Measurements from ENCODE around the gene UCP3. TPM values are rescaled to one million over a fixed set of nuclear protein-coding genes. Genes with fewer than 3 reads are reported as not detected.

Gene UCP3
- total and polyA plus RNA-seq, 2 donors (not counting 1 experiment from before 2014, with no cell fraction given): 8.9 to 11.0 TPM

DNA sequence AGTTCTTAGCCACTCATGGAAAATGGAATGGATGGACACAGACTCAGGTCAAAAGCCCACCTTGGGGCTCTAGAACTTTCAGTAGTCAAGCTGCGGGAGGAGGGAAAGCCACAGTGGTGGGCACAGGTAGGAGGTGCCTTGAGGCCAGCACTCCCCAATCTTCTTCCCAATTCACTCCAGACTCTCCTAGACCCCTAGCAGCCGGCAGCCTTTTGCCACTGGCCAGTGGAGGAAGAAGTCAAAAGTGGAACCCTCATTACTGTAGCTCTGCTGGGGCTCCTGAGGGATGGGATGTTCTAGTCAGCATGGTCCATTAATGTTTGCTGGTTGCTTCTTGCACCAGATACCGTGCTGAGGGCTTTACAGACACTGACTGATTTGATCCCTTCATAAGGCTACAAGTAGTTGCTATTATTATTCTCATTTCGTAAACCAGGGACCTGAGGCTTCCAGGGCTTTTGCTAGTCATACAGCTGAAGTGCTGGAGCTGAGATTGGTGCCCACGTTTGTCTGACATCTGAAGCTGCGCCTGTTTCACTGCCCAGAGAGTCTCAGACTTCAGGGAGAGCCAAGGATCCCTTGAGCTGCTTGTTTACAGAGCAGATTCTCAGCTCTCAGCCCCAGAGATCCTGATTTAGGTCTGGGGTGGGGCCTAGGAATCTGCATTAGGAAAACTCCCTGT is 1.1 kb downstream of the UCP3 start:
- Histone ChIP-seq H3K9me3 (ENCODE audit: control extremely low read depth in 1 of 3, control insufficient read depth in 2 of 3, insufficient read depth in 1 of 3, low read length in 2 of 3) (no peaks in the 10 kb centered on the region), H3K27ac (ENCODE audit: low read length in 2 of 2) (no peak overlapping the region), H3K4me2 (replicated peaks; ENCODE audit: low read depth, low read length, poor library complexity, severe bottlenecking) (no peak overlapping the region), H2AFZ (ENCODE audit: insufficient read depth, low read depth, low read length, poor library complexity, severe bottlenecking) (no peak overlapping the region), H3K9ac (ENCODE audit: low read length) (no peak overlapping the region), H3K4me3 (ENCODE audit: control extremely low read depth in 1 of 5, extremely low read depth in 1 of 5, insufficient read depth in 1 of 5, low read depth in 2 of 5, low read length in 4 of 5) (no peak overlapping the region), H4K20me1 (ENCODE audit: control insufficient read depth, insufficient read depth, low read length, poor library complexity, severe bottlenecking) (no peaks in the 10 kb centered on the region), H3K27me3 (replicated peaks in 1 of 4; ENCODE audit: control extremely low read depth in 1 of 4, control insufficient read depth in 3 of 4, insufficient read depth in 4 of 4, low read length in 3 of 4) (no peaks in the 10 kb centered on the region), H3K79me2 (ENCODE audit: control insufficient read depth, insufficient read depth, low read length) (no peaks in the 10 kb centered on the region), H3K4me1 (ENCODE audit: control insufficient read depth in 2 of 2, insufficient read depth in 2 of 2, low read length in 2 of 2) (peaks cover 53 to 57% of the 10 kb centered on the region in 2 donors), H3K36me3 (replicated peaks in 1 of 2; ENCODE audit: control extremely low read depth in 1 of 2, control insufficient read depth in 1 of 2, extremely low read depth in 1 of 2, insufficient read depth in 2 of 2, low read length in 1 of 2) (peaks cover 0 to 8% of the 10 kb centered on the region in 2 experiments)
- intact Hi-C loops (cut with micrococcal nuclease): no loop called here
- no peak for TF ChIP-seq EZH2 (IDR thresholded peaks at IDR 0.05; ENCODE audit: borderline replicate concordance, insufficient read depth, low read depth, low read length, poor library complexity, severe bottlenecking)
- TF ChIP-seq, protein P1, sequence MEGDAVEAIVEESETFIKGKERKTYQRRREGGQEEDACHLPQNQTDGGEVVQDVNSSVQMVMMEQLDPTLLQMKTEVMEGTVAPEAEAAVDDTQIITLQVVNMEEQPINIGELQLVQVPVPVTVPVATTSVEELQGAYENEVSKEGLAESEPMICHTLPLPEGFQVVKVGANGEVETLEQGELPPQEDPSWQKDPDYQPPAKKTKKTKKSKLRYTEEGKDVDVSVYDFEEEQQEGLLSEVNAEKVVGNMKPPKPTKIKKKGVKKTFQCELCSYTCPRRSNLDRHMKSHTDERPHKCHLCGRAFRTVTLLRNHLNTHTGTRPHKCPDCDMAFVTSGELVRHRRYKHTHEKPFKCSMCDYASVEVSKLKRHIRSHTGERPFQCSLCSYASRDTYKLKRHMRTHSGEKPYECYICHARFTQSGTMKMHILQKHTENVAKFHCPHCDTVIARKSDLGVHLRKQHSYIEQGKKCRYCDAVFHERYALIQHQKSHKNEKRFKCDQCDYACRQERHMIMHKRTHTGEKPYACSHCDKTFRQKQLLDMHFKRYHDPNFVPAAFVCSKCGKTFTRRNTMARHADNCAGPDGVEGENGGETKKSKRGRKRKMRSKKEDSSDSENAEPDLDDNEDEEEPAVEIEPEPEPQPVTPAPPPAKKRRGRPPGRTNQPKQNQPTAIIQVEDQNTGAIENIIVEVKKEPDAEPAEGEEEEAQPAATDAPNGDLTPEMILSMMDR (IDR thresholded peaks at IDR 0.05): no peak
- H3K4me3 Mint-ChIP-seq: no peak overlapping the region
- no peak for ATAC-seq (ENCODE audit: low read depth)
- CTCF ChIA-PET: interaction anchor here (1.0 to 1.1 kb wide), 2 partner anchors 10 to 47 kb away, joined by 3 read pairs; no protein-coding TSS in a partner anchor
- peaks cover 67% of the 10 kb centered on the region for H3K4me1 Mint-ChIP-seq
- 93% methylated on average over 5 of the region's 6 CpGs for WGBS (ENCODE audit: insufficient coverage)
- H3K27ac Mint-ChIP-seq: peak overlapping the region; percentile 46
- H3K27me3 Mint-ChIP-seq: no peaks in the 10 kb centered on the region
- no peaks in the 10 kb centered on the region for H3K9me3 Mint-ChIP-seq (ENCODE audit: insufficient read depth)
- POLR2A ChIA-PET: interaction anchor here (1.2 kb wide), 1 partner anchor 27 kb away, joined by 5 read pairs; no protein-coding TSS in a partner anchor
- DNase-seq: no peak

DNA sequence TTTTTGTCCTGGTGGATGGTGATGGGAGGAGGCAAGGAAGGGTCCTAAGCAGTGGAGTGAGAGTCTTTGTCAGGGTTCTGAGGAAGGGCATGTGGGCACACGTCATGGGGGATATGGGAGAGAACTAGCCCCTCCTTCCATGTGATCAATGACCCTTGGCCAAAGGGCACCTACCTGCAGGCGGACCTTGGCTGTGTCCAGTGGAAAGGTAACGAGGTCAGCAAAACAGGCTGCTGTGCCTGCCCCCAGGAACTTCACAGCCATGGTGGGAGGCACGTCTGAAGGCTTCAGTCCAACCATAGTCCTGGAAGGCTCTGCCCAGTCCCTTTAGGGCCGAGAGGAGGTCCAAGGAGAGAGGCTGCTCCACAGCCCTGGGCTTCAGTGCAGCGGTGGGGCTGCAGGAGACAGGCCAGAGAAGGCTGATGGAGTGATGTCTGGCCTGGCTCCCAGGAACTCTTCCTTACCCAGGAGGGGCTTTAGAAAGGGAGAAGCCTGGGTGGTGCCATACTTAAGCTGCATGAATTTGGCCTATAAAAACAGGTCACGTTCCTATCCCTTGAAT is 2.1 kb downstream of the UCP3 start:
- H3K4me1 Mint-ChIP-seq: peaks cover 58% of the 10 kb centered on the region
- ChIA-PET POLR2A (interaction anchor here (1.2 kb wide), 1 partner anchor 26 kb away, joined by 5 read pairs; no protein-coding TSS in a partner anchor), CTCF (interaction anchor here (1.0 kb wide), 1 partner anchor 46 kb away, joined by 3 read pairs; no protein-coding TSS in a partner anchor)
- H3K9me3 Mint-ChIP-seq (ENCODE audit: insufficient read depth): no peaks in the 10 kb centered on the region
- TF ChIP-seq EZH2 (IDR thresholded peaks at IDR 0.05; ENCODE audit: borderline replicate concordance, insufficient read depth, low read depth, low read length, poor library complexity, severe bottlenecking): no peak
- TF ChIP-seq, protein P1 (IDR thresholded peaks at IDR 0.05): no peak
- Histone ChIP-seq H3K9ac (ENCODE audit: low read length) (no peak overlapping the region), H3K9me3 (ENCODE audit: control extremely low read depth in 1 of 3, control insufficient read depth in 2 of 3, insufficient read depth in 1 of 3, low read length in 2 of 3) (no peaks in the 10 kb centered on the region), H2AFZ (ENCODE audit: insufficient read depth, low read depth, low read length, poor library complexity, severe bottlenecking) (no peak overlapping the region), H3K36me3 (replicated peaks in 1 of 2; ENCODE audit: control extremely low read depth in 1 of 2, control insufficient read depth in 1 of 2, extremely low read depth in 1 of 2, insufficient read depth in 2 of 2, low read length in 1 of 2) (peaks cover 0 to 14% of the 10 kb centered on the region in 2 experiments), H3K4me2 (replicated peaks; ENCODE audit: low read depth, low read length, poor library complexity, severe bottlenecking) (no peak overlapping the region), H3K27ac (ENCODE audit: low read length in 2 of 2) (no peak overlapping the region), H3K4me3 (ENCODE audit: control extremely low read depth in 1 of 5, extremely low read depth in 1 of 5, insufficient read depth in 1 of 5, low read depth in 2 of 5, low read length in 4 of 5) (no peak overlapping the region), H4K20me1 (ENCODE audit: control insufficient read depth, insufficient read depth, low read length, poor library complexity, severe bottlenecking) (no peaks in the 10 kb centered on the region), H3K4me1 (ENCODE audit: control insufficient read depth in 2 of 2, insufficient read depth in 2 of 2, low read length in 2 of 2) (peaks cover 43 to 47% of the 10 kb centered on the region in 2 donors), H3K79me2 (ENCODE audit: control insufficient read depth, insufficient read depth, low read length) (no peaks in the 10 kb centered on the region), H3K27me3 (replicated peaks in 1 of 4; ENCODE audit: control extremely low read depth in 1 of 4, control insufficient read depth in 3 of 4, insufficient read depth in 4 of 4, low read length in 3 of 4) (no peaks in the 10 kb centered on the region)
- no peaks in the 10 kb centered on the region for H3K27me3 Mint-ChIP-seq
- WGBS (ENCODE audit: insufficient coverage): 97% methylated on average over 7 of the region's 7 CpGs
- intact Hi-C loops (cut with micrococcal nuclease): no loop called here
- no peak overlapping the region for H3K4me3 Mint-ChIP-seq
- H3K27ac Mint-ChIP-seq: peak overlapping the region; percentile 77
- no peak for DNase-seq
- ATAC-seq (ENCODE audit: low read depth): no peak

Data from B cell (primary cell).